ENCODE data around the gene ALDH7A1.
"Not testable (repeated sequence)": the region's sequence is repeated elsewhere in the genome, so short reads cannot be mapped to it uniquely, and the experiment has no call there.

The ALDH7A1 gene

DNA sequence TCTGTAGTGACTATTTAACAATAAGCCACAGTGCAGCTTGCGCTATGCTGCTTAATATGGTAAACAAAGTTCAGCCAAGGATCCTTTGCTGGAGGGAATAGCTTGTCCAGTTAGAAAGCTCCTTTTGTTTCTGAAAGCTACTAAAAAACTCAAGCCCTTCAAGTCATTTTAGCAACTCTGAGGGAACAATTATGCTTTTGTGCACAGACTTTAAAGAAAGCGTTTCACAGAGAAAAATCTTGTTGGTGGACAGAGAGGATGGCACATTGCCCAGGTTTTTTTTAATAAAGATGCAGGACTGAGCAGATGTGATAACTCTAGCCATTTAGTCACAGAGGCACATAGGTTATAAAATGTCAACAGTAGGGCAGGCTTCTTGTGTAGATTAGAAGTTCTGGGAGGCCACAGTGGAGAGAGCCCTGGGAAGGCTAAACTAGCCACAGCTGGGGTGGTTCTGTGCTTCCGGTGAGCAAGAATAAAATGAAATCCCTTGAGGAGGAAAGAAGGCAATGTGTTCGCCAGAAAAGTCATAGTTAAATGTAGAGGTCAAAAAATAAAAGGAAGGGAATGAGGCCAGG, 63.4 kb downstream of the ALDH7A1 start:
- no peak for DNase-seq

DNA sequence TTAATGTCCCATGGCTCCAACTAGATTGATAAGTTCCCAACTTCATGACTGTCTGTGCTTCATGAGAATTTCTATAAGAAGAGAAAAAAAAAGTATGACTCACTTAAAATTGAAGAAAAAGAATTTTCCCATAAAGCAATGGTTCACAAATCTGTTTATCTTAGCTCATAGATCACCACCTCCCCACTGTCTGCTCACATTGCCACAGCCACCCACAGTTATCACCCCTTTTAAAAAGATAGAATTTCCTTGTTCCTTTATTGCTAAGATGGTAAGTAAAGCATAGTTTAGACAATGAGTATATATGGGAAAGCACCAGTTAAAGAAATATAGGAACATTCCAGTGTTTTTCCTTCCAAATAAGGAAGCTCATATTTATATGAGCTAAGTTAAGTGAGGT, 67.1 kb downstream of the ALDH7A1 start:
- DNase-seq: no peak

DNA sequence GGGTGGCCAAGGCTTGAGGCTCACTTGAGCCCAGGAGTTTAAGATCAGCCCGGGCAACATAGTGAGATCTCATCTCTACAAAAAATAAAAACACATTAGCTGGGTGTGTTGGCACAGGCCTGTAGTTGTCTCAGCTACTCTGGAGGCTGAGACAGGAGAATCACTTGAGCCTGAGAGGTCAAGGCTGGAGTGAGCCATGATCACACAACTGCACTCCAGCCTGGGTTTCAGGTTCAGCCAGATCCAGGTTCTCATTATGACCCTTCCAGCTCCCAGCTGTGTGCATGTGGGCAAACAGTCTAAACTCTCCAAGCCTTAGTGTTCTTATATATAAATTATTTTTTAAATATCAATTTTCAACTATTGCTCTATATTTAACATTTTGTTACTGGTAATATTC, 67.9 kb downstream of the ALDH7A1 start:
- DNase-seq: no peak

DNA sequence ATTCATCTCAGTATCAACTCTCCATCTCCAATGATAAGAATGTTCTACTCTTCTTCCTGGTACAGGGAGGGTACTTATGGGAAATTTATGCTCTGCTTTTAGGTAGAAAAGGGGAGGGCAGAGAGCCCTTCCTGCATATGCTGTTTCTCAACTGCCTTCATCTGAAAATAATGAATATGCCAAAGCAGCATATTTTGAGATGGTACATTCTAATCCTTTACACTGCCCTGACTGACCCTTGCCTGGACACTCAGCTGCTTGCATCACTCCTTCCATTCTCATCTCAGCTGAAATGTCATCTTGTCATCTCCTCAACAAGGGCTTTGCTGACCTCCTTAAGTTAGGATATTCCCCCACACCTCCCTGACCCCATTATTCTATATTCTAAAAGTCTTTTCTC, 68.5 kb downstream of the ALDH7A1 start:
- no peak for DNase-seq

DNA sequence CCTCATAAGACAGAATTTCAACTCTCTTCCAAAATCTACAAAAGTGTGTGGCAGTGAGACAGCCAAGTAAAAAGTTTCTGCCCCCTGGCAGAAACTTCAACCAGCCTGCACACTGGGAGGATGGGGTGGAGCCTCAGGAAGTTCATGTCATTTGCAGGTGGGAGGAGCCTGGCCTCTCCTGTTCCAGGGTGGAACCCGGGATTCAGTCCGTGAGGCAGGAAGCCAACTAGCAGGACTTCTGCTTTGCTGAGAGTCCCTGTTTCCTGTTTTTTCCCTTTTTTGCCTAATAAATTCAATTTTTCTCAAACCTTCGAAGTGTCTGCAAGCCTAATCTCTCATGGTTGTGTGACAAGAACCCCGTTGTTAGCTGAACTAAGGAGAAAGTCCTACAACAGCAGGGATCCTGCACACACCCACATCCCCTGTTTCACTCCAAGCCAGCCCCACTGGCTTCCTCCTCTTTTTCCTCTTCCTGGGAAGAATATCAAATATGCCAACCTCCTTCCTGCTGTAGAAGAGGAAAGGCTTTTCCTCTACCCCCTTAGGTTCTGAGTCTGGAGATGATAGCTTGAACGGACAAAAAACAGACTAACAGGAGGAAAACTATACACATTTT, 69.3 kb downstream of the ALDH7A1 start:
- no peak for DNase-seq

DNA sequence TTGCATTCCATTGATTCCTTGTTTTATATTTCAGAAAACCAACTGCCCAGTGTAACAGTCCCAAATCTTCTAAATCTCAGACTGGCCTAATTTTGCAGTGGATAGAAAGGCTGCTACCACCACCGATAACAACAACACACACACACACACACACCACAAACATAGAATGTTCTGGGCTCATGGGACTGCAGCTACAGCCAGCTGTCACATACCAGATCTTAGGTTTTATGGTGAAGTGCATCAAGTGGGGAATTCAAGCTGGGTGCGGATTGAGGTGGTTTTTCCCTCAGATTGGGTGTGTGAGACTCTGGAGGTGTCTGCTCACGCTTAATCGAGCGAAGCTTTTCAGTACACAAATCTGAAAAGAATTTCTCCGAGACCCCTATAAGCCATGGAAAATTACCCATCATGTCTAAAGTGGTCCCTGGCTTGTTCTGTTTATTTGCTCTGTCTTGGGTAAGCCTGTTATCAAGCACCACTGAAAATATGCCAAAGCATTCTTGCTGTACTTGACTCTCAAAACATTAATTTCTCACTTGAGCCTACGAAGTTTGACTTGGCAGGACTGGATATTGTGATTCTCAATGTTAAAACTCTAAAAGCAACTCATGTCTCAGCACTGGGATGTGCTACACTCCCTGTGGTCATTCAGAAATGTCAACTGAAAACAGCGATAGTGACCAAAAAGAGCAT, 71.1 kb downstream of the ALDH7A1 start:
- DNase-seq: no peak

DNA sequence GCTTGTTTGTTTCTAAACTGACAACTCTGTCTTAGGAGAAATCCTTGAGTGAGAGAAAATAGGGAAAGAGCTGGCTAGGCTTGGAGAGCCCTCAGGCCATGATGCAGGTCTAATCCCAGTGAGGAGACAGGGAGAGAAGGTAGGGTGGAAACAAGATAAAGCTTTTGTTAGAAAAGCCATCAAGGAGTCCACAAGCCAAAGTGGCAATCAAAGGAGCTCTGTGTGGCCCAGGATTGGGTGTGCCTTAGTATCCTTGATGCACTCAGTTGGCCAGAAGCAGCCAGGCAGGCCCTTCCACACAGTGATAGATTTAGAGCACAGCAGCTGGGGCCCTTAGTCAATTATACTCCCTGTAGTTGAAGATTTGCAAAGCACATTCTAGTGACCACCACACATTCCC, 73.9 kb downstream of the ALDH7A1 start:
- no peak for DNase-seq

DNA sequence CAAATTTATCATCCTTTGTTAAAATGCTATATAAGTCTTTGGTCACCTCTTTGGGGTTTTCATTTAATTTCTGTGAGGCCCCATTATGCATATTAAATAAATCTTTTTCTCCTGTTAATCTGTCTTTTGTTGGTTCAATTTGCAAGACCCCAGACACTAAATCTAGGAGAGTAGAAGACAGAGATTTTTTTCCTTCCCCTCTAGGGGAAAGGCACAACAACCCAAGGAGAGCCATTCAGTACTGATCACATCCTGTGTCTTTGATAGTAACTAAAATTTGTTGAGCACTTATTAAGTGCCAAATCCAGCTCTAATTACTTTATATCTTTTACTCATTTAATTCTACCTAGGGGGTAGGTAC, 74.4 kb downstream of the ALDH7A1 start:
- no peak for DNase-seq

DNA sequence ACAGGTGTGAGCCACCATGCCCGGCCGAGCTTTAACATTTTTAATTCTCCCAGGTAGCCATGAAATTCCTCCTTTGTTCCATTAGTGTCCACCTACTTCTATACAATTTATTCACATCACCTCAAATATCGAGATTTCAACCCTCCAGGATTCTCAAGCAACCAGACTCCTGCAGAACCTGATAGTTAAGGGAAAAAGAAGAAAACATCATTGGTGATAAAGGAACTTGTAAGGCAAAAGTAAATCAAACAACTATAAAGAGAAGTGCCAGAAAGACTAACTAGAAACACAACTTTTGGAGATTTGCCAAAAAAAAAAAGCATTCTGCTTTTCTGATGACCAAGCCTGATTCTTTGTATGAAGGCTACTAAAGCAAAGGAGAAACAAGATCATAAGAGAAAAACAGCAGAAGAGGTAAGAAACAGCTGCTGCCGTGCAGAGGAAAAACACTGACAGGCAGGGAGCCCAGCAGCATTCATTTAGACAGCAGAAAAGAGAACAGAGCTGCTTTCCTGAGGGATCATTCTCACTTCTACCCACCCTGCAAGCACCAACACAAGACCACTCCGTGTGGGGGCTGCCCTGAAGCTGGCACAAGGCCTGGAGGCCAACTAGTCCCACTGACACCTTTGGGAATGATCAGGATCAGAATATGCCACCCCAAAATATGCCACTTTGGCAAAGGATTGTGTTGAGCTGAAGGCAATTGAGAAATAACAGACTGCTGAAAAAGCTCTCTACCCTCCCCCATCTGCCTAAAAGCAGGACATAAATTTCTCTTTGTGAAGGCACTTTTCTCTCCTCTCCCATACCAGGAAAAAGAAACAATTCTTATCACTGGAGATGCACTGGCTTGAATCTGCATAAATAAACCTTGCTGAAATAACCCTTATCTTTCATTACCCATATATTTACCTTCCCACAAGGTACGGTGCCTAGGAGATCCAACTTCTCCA, 75.1 kb downstream of the ALDH7A1 start:
- no peak for DNase-seq

DNA sequence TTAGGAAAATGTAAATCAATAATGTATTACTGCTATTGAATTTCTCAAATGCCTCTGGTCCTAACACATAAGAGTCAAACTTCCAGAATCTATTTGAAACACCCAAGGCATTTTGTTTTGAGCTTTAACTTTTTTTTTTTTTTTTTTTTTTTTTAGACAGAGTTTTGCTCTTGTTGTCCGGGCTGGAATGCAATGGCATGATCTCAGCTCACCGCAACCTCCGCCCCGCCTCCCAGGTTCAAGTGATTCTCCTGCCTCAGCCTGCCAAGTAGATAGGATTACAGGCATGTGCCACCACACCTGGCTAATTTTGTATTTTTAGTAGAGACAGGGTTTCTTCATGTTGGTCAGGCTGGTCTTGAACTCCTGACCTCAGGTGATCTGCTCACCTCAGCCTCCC, 75.8 kb downstream of the ALDH7A1 start:
- not testable (repeated sequence) for DNase-seq

DNA sequence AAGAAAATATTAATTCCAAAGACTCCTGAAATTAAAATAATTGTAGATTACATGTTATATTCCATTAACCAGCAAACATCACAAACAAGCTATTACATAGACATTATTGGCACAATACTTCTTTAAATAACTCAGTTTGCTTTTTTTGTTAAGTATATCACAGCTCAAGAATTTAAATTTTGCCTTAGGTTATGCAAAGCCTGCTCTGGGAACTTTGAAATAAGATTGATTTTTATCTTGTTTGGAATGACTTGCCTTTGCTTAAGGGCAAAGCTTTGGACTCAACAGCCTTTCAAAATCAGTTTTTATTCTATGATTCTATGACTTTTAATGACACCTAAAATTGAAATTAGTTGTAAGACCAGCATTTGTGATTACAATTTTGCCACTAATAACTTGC, 78.2 kb downstream of the ALDH7A1 start:
- DNase-seq: no peak

DNA sequence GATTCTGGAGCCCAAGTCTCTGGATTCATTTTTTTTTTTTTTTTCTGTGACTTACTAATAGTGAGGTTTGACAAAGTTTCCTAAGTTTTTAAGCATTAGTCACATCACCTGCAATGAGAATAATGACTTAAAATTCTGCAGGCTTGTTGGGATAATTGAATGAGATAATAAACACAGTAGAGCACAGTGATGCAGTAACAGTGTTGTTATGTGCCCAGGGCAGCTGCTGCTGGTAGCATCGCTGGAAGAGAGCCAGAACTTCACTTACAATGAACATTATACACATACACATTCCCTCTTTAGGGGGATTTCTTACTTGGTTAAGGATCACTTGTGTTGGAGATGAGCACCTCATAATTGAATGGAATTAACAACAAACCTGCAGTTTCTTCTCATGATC, 78.9 kb downstream of the ALDH7A1 start:
- DNase-seq: no peak

DNA sequence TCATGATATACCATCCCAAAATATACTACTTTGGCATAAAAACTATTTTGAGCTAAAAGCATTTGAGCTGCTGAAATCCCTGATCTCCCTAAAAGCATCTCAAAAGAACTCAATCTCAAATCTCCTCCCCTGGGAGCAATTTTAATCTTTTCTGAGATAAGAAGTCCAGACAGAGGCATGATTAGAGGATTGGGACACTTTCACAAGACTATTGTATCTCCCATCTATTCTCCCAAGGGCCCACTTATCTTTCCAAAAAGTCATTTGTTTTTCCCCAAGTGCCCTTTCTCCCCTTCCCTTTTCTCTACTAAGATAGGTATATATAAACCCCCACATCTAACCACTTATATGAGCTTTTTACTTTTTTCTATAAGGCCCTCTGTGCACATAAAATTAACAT, 79.7 kb downstream of the ALDH7A1 start:
- no peak for DNase-seq

DNA sequence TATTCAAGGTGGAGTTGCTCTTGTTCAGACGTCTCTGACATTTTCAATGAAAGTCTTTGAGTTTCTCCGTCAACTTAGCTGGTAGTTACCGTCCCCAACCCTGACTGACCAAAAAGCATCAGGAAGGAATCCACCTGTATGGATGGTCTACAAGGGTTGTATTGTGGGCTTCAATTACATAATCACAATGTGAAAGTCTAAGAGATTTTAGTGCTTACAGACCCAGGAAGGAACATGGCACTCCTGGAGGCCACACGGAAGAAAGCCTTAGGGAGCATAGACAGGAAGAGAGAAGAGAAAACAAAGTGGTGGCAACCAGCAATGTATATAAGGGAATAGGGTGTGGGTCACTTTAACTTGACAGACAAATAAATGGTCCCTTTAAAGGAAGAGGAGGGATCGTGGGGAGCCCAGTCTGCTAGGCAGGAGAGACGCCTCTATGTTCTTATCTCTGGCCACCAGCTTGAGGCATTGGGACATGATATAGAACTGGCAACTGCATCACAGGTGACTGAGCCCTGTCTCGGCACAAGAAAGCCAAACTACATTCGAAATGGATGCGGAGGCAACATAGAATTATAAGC, 80.4 kb downstream of the ALDH7A1 start:
- DNase-seq: no peak

DNA sequence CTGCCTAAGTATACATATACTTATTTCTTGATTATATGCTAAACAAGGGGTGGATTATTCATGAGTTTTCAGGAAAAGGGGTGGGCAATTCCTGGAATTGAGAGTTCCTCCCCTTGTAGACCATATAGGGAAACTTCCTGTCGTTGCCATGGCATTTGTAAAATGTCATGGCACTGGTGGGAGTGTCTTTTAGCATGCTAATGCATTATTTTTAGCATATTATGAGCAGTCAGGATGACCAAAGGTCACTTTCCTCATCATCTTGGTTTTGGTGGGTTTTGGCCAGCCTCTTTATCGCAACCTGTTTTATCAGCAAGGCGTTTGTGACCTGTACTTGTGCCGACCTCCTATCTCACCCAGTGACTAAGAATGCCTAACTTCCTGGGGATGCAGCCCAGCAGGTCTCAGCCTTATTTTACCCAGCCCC, 80.9 kb downstream of the ALDH7A1 start:
- DNase-seq: no peak

DNA sequence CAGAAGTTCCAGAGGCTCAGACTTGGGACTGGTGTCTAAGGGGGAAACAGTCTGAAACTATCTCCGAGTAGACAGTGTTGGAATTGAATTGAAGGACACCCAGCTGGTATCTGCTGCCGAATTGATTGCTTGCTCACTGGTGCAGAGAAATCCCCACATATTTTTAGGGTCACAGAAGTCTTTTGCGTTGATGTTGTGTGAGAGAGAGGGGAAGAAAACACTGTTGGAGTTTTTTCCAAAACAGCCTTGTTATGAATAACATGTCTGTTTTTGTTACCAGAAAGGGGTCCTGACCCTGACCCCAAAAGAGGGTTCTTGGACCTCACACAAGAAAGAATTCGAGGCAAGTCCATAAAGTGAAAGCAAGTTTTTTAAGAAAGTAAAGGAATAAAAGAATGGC, 81.3 kb downstream of the ALDH7A1 start:
- no peak for DNase-seq

DNA sequence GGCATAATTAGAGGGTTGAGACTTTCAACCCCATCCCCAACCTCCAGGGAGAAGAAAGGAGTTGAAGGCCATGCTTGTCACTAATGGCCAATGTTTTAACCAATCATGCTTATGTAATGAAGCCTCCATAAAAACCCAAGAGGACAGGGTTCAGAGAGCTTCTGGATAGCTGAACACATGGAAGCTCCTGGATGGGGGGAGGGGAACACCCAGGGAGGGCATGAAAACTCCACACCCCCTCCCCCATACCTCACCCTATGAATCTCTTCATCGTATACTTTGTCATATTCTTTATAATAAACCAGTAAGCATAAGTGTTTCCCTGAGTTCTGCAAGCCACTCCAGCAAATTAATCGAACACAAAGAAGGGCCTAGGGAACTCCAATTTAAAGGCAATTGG, 81.7 kb downstream of the ALDH7A1 start:
- no peak for DNase-seq

DNA sequence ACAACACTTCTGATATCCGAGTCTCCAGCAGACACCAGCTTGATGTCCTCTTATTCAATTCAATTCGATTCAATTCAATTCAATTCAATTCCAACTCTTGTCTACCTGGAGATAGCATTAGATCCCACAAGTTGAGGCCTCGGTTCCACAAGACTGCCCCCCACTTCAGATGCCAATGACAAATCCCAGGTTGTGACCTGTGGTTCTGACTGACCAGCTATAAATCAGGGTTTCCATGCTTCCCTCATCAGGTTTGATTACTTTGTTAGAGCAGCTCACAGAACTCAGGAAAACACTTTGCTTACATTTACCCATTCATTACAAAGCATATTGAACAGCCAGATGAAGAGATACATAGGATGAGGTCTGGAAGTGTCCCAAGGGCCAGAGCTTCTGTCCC, 82.6 kb downstream of the ALDH7A1 start:
- no peak for DNase-seq

DNA sequence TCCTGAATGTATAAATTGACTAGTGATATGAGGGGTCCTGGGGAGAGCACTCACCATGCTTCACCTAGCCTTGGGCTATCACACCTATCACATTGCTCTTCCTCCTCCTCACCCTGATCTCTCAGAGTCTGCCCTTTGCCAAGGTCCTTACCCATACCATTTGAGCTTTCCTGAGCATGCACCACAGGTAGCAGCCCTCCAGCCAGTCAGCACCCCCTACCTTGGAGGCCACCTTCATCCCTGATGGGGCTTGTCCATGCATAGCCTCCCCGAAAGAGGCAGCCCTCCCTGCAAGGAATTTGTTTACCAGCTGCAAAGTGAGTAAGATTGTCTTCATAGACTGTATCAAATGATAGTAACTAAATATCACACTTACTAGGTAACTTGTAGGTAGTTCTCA, 83.1 kb downstream of the ALDH7A1 start:
- no peak for DNase-seq

DNA sequence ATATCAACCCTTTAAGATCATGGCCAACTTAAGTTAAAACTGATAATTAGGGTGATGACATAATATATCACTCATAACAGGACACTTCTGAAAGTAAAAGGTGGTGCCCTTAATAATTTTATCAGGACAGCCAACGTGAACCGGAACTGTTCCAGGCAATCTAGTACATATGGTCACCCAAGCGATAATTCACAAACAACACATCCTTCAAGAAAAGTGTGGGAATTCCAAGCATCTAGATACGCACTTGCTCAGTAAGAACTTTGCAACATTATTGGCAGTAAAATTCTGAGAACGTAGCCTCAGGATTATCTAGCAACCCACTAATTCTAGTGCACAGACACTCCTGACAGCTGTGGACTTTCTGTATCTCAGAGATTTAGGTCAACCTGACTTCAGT, 85.7 kb downstream of the ALDH7A1 start:
- DNase-seq: no peak

DNA sequence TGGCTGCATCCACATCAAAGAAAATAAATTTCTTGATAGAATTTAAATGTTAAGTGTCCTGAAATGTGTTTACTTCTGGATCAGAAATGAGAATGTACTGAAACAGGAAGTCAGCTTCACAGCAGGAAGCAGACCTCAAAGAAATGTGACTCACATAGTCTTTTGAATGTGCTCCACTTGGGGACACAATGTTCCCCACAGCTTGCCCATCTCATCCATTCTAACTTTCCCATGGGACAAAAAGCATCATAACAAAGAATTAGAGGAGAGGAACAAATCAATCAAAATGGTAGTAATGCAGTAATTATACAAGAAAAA, 86.1 kb downstream of the ALDH7A1 start:
- DNase-seq: no peak

DNA sequence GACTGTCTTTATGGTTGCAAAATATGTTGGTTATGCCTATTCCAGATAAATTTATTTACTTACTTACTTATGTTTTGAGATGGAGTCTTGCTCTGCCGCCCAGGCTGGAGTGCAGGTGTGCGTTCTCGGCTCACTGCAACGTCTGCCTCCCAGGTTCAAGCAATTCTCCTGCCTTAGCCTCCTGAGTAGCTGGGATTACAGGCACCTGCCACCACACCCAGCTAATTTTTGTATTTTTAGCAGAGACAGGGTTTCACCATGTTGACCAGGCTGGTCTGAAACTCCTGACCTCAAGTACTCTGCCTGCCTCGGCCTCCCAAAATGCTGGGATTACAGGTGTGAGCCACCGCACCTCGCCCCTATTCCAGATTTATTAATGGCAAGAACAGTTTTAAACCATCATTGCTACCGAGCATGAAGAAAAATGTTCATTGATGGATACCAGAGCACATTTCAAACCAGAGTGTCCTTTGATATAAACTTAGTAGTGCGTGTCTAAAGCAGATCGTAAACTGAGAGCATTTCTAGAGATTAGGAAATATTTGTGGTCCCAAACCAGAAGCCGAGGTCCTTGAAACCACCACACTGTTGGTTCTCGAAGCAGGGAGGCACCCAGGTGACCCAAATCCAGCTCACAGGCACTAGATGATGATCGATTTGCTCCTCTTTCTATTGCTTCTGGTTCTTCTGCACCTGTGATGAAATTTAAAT, 86.6 kb downstream of the ALDH7A1 start:
- no peak for DNase-seq

DNA sequence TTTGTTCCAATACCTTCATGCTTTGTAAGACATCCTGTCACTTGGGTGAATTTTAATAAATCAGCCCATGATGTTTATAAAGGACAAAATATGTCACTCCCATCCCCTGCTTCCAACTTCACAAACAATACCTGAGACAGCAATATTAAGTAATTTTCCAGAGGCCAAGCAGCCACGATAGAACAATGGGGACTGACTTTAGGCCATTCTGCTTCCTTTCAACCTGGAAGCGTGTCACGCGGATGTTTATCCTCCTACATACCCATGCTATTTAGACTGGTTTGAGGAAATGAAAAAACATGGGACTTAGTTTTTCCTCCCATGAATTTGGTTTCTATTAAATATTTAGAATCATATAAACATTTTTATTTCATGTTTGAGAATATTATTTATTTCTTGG, 88.9 kb downstream of the ALDH7A1 start:
- DNase-seq: no peak
